Inflammatory macrophage (primary cell): ENCODE measurements around the gene BOD1L1.

Experiments used
- DNase-seq, 2 donors: peaks; one replicate each; pipeline ENCODE4 v3.0.0-alpha.2; 2020 to 2022

The BOD1L1 gene

GRCh38 chr4:13555325-13555724 is 72.2 kb downstream of the BOD1L1 start:
- DNase-seq: no peak

- no peak for DNase-seq
Observed at GRCh38 chr4:13553081-13553480, 74.4 kb downstream of the BOD1L1 start.

- peak; percentile 80 to 82 for DNase-seq
Observed at GRCh38 chr4:13548984-13549546, 78.5 kb downstream of the BOD1L1 start.

GRCh38 chr4:13548059-13548983 is 79.2 kb downstream of the BOD1L1 start:
- no peak for DNase-seq

- DNase-seq: no peak
Observed at GRCh38 chr4:13547485-13548041, 80.0 kb downstream of the BOD1L1 start.

GRCh38 chr4:13546941-13547484 is 80.5 kb downstream of the BOD1L1 start:
- no peak for DNase-seq

- DNase-seq: no peak
Observed at GRCh38 chr4:13546142-13546940, 81.2 kb downstream of the BOD1L1 start.

- DNase-seq: no peak
Observed at GRCh38 chr4:13545394-13545808, 82.1 kb downstream of the BOD1L1 start.

- peak; percentile 48 to 67 for DNase-seq
Observed at GRCh38 chr4:13544606-13545393, 82.7 kb downstream of the BOD1L1 start.

- no peak for DNase-seq
Observed at GRCh38 chr4:13543839-13544605, 83.5 kb downstream of the BOD1L1 start, which contains the start of gene NKX3-2. Gene NKX3-2 (minus strand): TSS chr4:13544508. CDS start chr4:13544414, 94 bp downstream.

GRCh38 chr4:13543032-13543838 is 84.3 kb downstream of the BOD1L1 start:
- DNase-seq: no peak

- DNase-seq: no peak
Observed at GRCh38 chr4:13542577-13543031, 84.9 kb downstream of the BOD1L1 start.

- no peak for DNase-seq
Observed at GRCh38 chr4:13541720-13542576, 85.6 kb downstream of the BOD1L1 start.

GRCh38 chr4:13541176-13541604 is 86.3 kb downstream of the BOD1L1 start:
- no peak for DNase-seq

GRCh38 chr4:13540446-13541175 is 86.9 kb downstream of the BOD1L1 start:
- no peak for DNase-seq

GRCh38 chr4:13539619-13540445 is 87.7 kb downstream of the BOD1L1 start:
- no peak for DNase-seq

- DNase-seq: no peak
Observed at GRCh38 chr4:13539047-13539618, 88.4 kb downstream of the BOD1L1 start.
